GM12878 (cell line): ENCODE measurements around the gene IP6K3. TPM values are rescaled to one million over a fixed set of nuclear protein-coding genes. Genes with fewer than 3 reads are reported as not detected.

Source experiments
- FOS ChIP-seq: IDR thresholded peaks from 3 replicates; pipeline ENCODE4 v1.6.1; 2011; ENCODE audit warnings: borderline replicate concordance; ENCODE audit not compliant: insufficient read length; ENCODE audit errors: extremely low read depth
- polyA plus RNA-seq, 11 experiments: library from polyadenylated mRNA; depleted of rRNA in 4 of 11; unstranded in 6 of 11; stranded (reverse) in 5 of 11; fragments of >200 nt; fragmentation: Nextera tagmentation in 4 of 11; fragmentation: Illumina TruSeq in 1 of 11; extraction: Ambion mirVana in 4 of 11; extraction: Trizol in 1 of 11; gene quantifications; 1 replicate in 1 of 11; 2 replicates in 10 of 11; pipeline versions ENCODE4 v1.2.1 to v1.2.3, GENCODE V29; 2011 to 2016; ENCODE audit warnings: inconsistent platforms in 2 of 11, missing spikeins in 2 of 11, low read depth in 1 of 11
- total RNA-seq, 4 experiments: library from RNA; depleted of rRNA in 3 of 4; stranded (reverse); fragments of >200 nt in 3 of 4; fragmentation: Illumina TruSeq in 1 of 4; extraction: Trizol in 1 of 4; gene quantifications; 2 replicates each; pipeline versions ENCODE4 v1.2.1 to v1.2.3, GENCODE V29; 2013 to 2021
- TF ChIP-seq, protein P1 (sequence below), 3 experiments: IDR thresholded peaks in 2 of 3; conservative IDR thresholded peaks in 1 of 3; 2 replicates each; pipeline ENCODE4 v1.5.1; 2011; ENCODE audit warnings: low read depth in 3 of 3, low read length in 3 of 3, mild to moderate bottlenecking in 3 of 3, control low read depth in 2 of 3, moderate library complexity in 2 of 3, inconsistent platforms in 1 of 3, mixed read lengths in 1 of 3; ENCODE audit not compliant: control insufficient read depth in 2 of 3, insufficient read depth in 1 of 3; ENCODE audit errors: extremely low read depth in 1 of 3
- TF ChIP-seq, protein P2 (sequence below): IDR thresholded peaks from 2 replicates; pipeline ENCODE4 v1.6.1; 2012; ENCODE audit warnings: mild to moderate bottlenecking, low read depth, low read length

Gene IP6K3
- total and polyA plus RNA-seq, 10 of the 15 experiments (the other 5 are each of a cell fraction or from before 2014, with no cell fraction given) = 0.02 to 0.15 (median 0.09) TPM; not detected in 7

DNA sequence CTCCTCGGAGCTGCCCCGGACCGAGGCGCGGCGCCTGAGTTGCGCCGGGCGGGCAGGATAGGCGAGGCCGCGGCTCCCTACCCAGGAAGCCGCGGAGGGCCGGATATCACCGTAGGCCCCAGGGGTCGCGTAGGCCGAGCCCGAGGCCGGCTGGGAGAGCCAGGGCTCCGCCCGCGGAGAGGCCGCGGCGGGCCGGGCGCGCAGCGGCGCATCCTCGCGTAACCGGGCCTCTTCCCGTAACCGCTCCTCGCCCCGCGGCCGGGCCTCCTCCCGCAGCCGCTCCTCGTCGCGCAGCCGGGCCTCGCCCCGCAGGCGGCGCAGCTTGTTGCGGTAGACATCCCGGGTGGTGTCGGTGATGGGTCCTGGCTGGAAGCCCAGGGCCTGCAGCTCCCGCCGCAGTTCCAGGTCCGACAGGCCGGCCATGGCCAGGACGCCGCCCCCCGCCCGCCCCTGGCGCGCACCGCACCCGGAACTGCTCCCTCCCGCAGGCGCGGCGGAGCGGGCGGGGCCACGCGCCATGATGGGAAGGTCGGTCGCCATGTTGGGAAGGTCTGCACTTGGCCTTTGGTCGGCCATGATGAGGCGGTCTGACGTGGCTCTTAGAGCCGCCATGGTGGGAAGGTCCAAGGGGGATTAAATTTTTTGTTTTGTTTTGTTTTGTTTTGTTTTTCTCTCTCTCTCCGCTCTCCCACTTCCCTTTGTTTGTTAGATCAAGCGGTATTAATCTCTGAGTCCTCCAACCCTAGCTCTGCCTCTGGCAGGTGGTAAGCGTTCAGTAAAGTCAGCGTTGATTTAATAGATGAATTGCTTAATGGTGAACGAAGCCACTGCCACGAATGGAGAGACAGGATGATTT lies 42.2 kb upstream of the IP6K3 start, which contains the start of gene LEMD2 (continued):
- TF ChIP-seq FOS = no peak
- TF ChIP-seq, protein P1, sequence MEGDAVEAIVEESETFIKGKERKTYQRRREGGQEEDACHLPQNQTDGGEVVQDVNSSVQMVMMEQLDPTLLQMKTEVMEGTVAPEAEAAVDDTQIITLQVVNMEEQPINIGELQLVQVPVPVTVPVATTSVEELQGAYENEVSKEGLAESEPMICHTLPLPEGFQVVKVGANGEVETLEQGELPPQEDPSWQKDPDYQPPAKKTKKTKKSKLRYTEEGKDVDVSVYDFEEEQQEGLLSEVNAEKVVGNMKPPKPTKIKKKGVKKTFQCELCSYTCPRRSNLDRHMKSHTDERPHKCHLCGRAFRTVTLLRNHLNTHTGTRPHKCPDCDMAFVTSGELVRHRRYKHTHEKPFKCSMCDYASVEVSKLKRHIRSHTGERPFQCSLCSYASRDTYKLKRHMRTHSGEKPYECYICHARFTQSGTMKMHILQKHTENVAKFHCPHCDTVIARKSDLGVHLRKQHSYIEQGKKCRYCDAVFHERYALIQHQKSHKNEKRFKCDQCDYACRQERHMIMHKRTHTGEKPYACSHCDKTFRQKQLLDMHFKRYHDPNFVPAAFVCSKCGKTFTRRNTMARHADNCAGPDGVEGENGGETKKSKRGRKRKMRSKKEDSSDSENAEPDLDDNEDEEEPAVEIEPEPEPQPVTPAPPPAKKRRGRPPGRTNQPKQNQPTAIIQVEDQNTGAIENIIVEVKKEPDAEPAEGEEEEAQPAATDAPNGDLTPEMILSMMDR (IDR thresholded peaks at IDR 0.05 in 2 of 3, conservative IDR thresholded peaks at IDR 0.05 in 1 of 3; ENCODE audit: control insufficient read depth in 2 of 3, extremely low read depth in 1 of 3, insufficient read depth in 1 of 3, low read depth in 3 of 3, low read length in 3 of 3) = no peak
- TF ChIP-seq, protein P2, sequence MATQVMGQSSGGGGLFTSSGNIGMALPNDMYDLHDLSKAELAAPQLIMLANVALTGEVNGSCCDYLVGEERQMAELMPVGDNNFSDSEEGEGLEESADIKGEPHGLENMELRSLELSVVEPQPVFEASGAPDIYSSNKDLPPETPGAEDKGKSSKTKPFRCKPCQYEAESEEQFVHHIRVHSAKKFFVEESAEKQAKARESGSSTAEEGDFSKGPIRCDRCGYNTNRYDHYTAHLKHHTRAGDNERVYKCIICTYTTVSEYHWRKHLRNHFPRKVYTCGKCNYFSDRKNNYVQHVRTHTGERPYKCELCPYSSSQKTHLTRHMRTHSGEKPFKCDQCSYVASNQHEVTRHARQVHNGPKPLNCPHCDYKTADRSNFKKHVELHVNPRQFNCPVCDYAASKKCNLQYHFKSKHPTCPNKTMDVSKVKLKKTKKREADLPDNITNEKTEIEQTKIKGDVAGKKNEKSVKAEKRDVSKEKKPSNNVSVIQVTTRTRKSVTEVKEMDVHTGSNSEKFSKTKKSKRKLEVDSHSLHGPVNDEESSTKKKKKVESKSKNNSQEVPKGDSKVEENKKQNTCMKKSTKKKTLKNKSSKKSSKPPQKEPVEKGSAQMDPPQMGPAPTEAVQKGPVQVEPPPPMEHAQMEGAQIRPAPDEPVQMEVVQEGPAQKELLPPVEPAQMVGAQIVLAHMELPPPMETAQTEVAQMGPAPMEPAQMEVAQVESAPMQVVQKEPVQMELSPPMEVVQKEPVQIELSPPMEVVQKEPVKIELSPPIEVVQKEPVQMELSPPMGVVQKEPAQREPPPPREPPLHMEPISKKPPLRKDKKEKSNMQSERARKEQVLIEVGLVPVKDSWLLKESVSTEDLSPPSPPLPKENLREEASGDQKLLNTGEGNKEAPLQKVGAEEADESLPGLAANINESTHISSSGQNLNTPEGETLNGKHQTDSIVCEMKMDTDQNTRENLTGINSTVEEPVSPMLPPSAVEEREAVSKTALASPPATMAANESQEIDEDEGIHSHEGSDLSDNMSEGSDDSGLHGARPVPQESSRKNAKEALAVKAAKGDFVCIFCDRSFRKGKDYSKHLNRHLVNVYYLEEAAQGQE = no peak
